OCI-LY7 (cell line): ENCODE results near the gene COPG1. TPM values are rescaled to one million over a fixed set of nuclear protein-coding genes. Genes with fewer than 3 reads are reported as not detected.

Experiments used
- BruUV-seq: library from RNA; stranded (reverse); fragments of 400-500 nt; replicated peaks from 2 replicates; lab custom pipeline; 2021; lab: Mats Ljungman, UMichigan
- CTCF ChIA-PET: fragments of 300-600 bp; sonication (Branson Sonifier 250); formaldehyde crosslinking; loops from one replicate; lab custom pipeline; 2022; ENCODE audit warnings: antibody characterized with exemption; ENCODE audit not compliant: unreplicated experiment; lab: Charles Lee
- POLR2A ChIA-PET: fragments of 300-600 bp; sonication (Branson Sonifier 250); formaldehyde crosslinking; loops from one replicate; lab custom pipeline; 2022; ENCODE audit warnings: antibody characterized with exemption; lab: Charles Lee
- DNase-seq: peaks from one replicate; pipeline ENCODE4 v3.0.0-alpha.2; 2015; ENCODE audit warnings: low spot score
- H2AFZ ChIP-seq: fragments of 200-600 bp; sonication (generic), shearing (Covaris generic); 2 replicates; pipeline ENCODE4 v1.6.1; 2014; ENCODE audit warnings: mild to moderate bottlenecking, antibody characterized with exemption, low read length, moderate library complexity
- H3K27ac ChIP-seq: fragments of 200-600 bp; sonication (generic); 2 replicates; pipeline ENCODE4 v1.5.1; 2014; ENCODE audit warnings: mixed run types, low read depth, mild to moderate bottlenecking, moderate library complexity, low read length, inconsistent platforms; ENCODE audit not compliant: poor library complexity, severe bottlenecking
- H3K36me3 ChIP-seq: fragments of 200-600 bp; sonication (generic); 2 replicates; pipeline ENCODE4 v1.6.1; 2014; ENCODE audit warnings: mild to moderate bottlenecking, antibody characterized with exemption, low read length, moderate library complexity, mixed read lengths; ENCODE audit not compliant: insufficient read depth
- H3K4me1 ChIP-seq: fragments of 200-600 bp; sonication (generic); 2 replicates; pipeline ENCODE4 v1.5.1; 2014; ENCODE audit warnings: mild to moderate bottlenecking, low read length; ENCODE audit not compliant: insufficient read depth, poor library complexity, severe bottlenecking
- H3K4me2 ChIP-seq: fragments of 200-600 bp; sonication (generic); 2 replicates; pipeline ENCODE4 v1.6.1; 2014; ENCODE audit warnings: mild to moderate bottlenecking, low read length
- H3K4me3 ChIP-seq: fragments of 200-600 bp; sonication (generic); 2 replicates; pipeline ENCODE4 v1.5.1; 2014; ENCODE audit warnings: mild to moderate bottlenecking, low read depth, low read length; ENCODE audit not compliant: poor library complexity, severe bottlenecking
- H3K79me2 ChIP-seq: fragments of 200-600 bp; sonication (generic); 2 replicates; pipeline ENCODE4 v1.6.1; 2016; ENCODE audit warnings: low read depth, mild to moderate bottlenecking, low read length, moderate library complexity, mixed read lengths; ENCODE audit not compliant: insufficient read depth
- H3K9me2 ChIP-seq: fragments of 200-600 bp; sonication (generic); 2 replicates; pipeline ENCODE4 v1.6.1; 2016; ENCODE audit warnings: mild to moderate bottlenecking, low read length, mixed read lengths; ENCODE audit not compliant: insufficient read depth
- H3K9me3 ChIP-seq: fragments of 200-600 bp; sonication (generic); 2 replicates; pipeline ENCODE4 v1.6.1; 2014; ENCODE audit warnings: mild to moderate bottlenecking, mixed run types, low read length, mixed read lengths
- H4K20me1 ChIP-seq: fragments of 200-600 bp; sonication (generic); 2 replicates; pipeline ENCODE4 v1.6.1; 2014; ENCODE audit warnings: mild to moderate bottlenecking, antibody characterized with exemption, low read length, moderate library complexity, mixed read lengths; ENCODE audit not compliant: insufficient read depth
- CTCF ChIP-seq: fragments of 200-600 bp; sonication (generic); conservative IDR thresholded peaks from 2 replicates; pipeline ENCODE4 v1.5.1; 2014; ENCODE audit warnings: mild to moderate bottlenecking, antibody characterized with exemption, low read length, moderate library complexity, mixed read lengths
- EZH2phosphoT487 ChIP-seq: fragments of 200-600 bp; sonication (generic); IDR thresholded peaks from 2 replicates; pipeline ENCODE4 v1.6.1; 2018; ENCODE audit warnings: low read depth, borderline replicate concordance, mild to moderate bottlenecking, mixed run types, antibody characterized with exemption, low read length, moderate library complexity, mixed read lengths
- intact Hi-C: fragments of 100-400 bp; cut with micrococcal nuclease; formaldehyde crosslinking; loops from one replicate; pipeline ENCODE4 v1.10.0; 2022; ENCODE audit not compliant: unreplicated experiment
- total RNA-seq, 2 experiments: library from RNA; depleted of rRNA in 1 of 2; stranded (reverse); fragments of >200 nt in 1 of 2; shearing (Covaris generic) in 1 of 2; gene quantifications; 2 replicates each; pipeline ENCODE4 v1.2.3, GENCODE V29; 2014 to 2022

COPG1 gene
- total RNA-seq, 2 experiments from 2014 or later, result 91.9 to 182 TPM

GRCh38 chr3:129313665-129314385 lies 64.4 kb downstream of the COPG1 start:
- peaks cover 11% of the 10 kb centered on the region; the same call in 1 of the 2 replicates for H3K79me2 ChIP-seq
- H3K4me3 ChIP-seq, result peak overlapping the region; percentile 89
- H4K20me1 ChIP-seq, result no peaks in the 10 kb centered on the region
- ChIA-PET CTCF (no interaction called here), POLR2A (interaction anchor here (0.8 to 2.0 kb wide), 4 partner anchors 30 to 40 kb away, joined by 3 to 11 read pairs (median 3); no protein-coding TSS in a partner anchor)
- no peaks in the 10 kb centered on the region for H3K9me3 ChIP-seq
- TF ChIP-seq CTCF (no peak), EZH2phosphoT487 (no peak)
- H3K27ac ChIP-seq, result peak overlapping the region; percentile 73
- BruUV-seq, result no TSS peak
- peak overlapping the region; percentile 87 for H3K4me2 ChIP-seq
- peaks cover 10% of the 10 kb centered on the region; the same call in 1 of the 2 replicates for H3K36me3 ChIP-seq
- no peak overlapping the region for H2AFZ ChIP-seq
- intact Hi-C loops, result loop anchor here (10.0 kb wide), 1 partner anchor 339 kb away; no protein-coding TSS in a partner anchor
- H3K9me2 ChIP-seq, result no peaks in the 10 kb centered on the region
- peak; percentile 43 for DNase-seq
- peaks cover 40% of the 10 kb centered on the region for H3K4me1 ChIP-seq

GRCh38 chr3:129314386-129315222 lies 65.2 kb downstream of the COPG1 start:
- CTCF ChIA-PET, result no interaction called here
- Histone ChIP-seq H3K9me3 (no peaks in the 10 kb centered on the region), H4K20me1 (no peaks in the 10 kb centered on the region), H3K9me2 (no peaks in the 10 kb centered on the region), H3K36me3 (peaks cover 10% of the 10 kb centered on the region; the same call in 1 of the 2 replicates), H2AFZ (peak overlapping the region; percentile 14; the same call in 1 of the 2 replicates), H3K4me3 (peak overlapping the region; percentile 89), H3K4me1 (peaks cover 40% of the 10 kb centered on the region), H3K27ac (peak overlapping the region; percentile 73), H3K79me2 (peaks cover 11% of the 10 kb centered on the region; the same call in 1 of the 2 replicates), H3K4me2 (peak overlapping the region; percentile 87)
- BruUV-seq, result TSS peak; percentile 91
- DNase-seq, result peak; percentile 91
- TF ChIP-seq EZH2phosphoT487 (no peak), CTCF (peak; percentile 57)
- POLR2A ChIA-PET, result interaction anchor here (0.8 to 2.7 kb wide), 7 partner anchors 10 to 81 kb away, joined by 3 to 20 read pairs (median 3); partner anchors contain the start of gene HMCES
- intact Hi-C loops, result loop anchor here (1.0 to 10.0 kb wide), 4 partner anchors 65 to 340 kb away; partner anchors contain the start of genes CNBP, COPG1 and MBD4
